Spleen (tissue), 7 donors: Measurements from ENCODE around the gene CEP135.

Source experiments
- POLR2A ChIP-seq, 3 donors: fragments of 450-650 bp; IDR thresholded peaks; one replicate each; pipeline ENCODE4 v1.5.1; 2017; ENCODE audit warnings: antibody characterized with exemption in 3 of 3, mild to moderate bottlenecking in 1 of 3
- POLR2AphosphoS5 ChIP-seq, 3 donors: sonication (generic); formaldehyde crosslinking; IDR thresholded peaks; one replicate each; pipeline ENCODE4 v1.5.1; 2017; ENCODE audit warnings: antibody characterized with exemption in 3 of 3
- TF ChIP-seq, protein P1 (sequence below), 11 experiments: fragments of 200-600 bp in 7 of 11; fragments of 450-650 bp in 4 of 11; sonication (generic) in 4 of 11; IDR thresholded peaks in 8 of 11; conservative IDR thresholded peaks in 3 of 11; 1 replicate in 7 of 11; 2 replicates in 4 of 11; pipeline versions ENCODE4 v1.4.0 to v1.8.0; 2016 to 2021; ENCODE audit warnings: antibody characterized with exemption in 11 of 11, inconsistent platforms in 4 of 11, mild to moderate bottlenecking in 1 of 11
- donor health status: DM: no; HTN: no; CAD: no; lungs with moderate emphysema.
- donor health status: DM: no; HTN: no; CAD: no.
- donor health status: DM: no; HTN: no; CAD: no.

DNA sequence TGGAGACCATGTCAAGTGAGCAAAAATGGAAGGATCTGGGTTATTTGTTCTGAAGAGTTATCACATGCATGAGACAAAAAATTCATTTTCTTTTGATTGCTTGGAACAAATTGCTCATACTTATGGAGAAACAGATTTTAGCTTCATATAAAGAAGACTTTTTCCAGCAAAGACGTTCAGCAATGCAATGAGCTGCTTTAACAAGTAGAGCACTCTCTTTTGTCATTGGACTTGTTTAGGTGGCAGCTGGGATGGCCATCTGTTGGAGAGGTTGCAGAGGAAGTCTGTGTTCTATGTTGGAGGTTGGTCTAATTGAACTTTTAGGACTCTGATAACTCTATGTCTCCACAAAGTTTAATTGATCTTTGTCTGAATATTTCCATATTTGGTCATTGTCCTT lies 19.9 kb upstream of the CEP135 start:
- TF ChIP-seq, protein P1, sequence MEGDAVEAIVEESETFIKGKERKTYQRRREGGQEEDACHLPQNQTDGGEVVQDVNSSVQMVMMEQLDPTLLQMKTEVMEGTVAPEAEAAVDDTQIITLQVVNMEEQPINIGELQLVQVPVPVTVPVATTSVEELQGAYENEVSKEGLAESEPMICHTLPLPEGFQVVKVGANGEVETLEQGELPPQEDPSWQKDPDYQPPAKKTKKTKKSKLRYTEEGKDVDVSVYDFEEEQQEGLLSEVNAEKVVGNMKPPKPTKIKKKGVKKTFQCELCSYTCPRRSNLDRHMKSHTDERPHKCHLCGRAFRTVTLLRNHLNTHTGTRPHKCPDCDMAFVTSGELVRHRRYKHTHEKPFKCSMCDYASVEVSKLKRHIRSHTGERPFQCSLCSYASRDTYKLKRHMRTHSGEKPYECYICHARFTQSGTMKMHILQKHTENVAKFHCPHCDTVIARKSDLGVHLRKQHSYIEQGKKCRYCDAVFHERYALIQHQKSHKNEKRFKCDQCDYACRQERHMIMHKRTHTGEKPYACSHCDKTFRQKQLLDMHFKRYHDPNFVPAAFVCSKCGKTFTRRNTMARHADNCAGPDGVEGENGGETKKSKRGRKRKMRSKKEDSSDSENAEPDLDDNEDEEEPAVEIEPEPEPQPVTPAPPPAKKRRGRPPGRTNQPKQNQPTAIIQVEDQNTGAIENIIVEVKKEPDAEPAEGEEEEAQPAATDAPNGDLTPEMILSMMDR (IDR thresholded peaks at IDR 0.05 in 8 of 11, conservative IDR thresholded peaks at IDR 0.05 in 3 of 11), result no peak
- TF ChIP-seq POLR2A (IDR thresholded peaks at IDR 0.05) (no peak), POLR2AphosphoS5 (IDR thresholded peaks at IDR 0.05) (no peak)
